GM23248 (cell line): ENCODE measurements around the gene ANP32D. TPM values are rescaled to one million over a fixed set of nuclear protein-coding genes. Genes with fewer than 3 reads are reported as not detected.
"Not testable (repeated sequence)": the region's sequence is repeated elsewhere in the genome, so short reads cannot be mapped to it uniquely, and the experiment has no call there.

Source experiments
- DNase-seq: peaks from one replicate; pipeline ENCODE4 v3.0.0-alpha.2; 2015
- H2AFZ ChIP-seq: fragments of 200-600 bp; sonication (generic); 2 replicates; pipeline ENCODE4 v1.6.1; 2016; ENCODE audit warnings: antibody characterized with exemption
- H3F3A ChIP-seq: fragments of 200-600 bp; sonication (generic); 2 replicates; pipeline ENCODE4 v1.6.1; 2016; ENCODE audit warnings: mild to moderate bottlenecking, antibody characterized with exemption, mixed run types; ENCODE audit not compliant: insufficient read depth
- H3K27ac ChIP-seq: fragments of 200-600 bp; sonication (generic); 2 replicates; pipeline ENCODE4 v1.5.1; 2016; ENCODE audit warnings: mild to moderate bottlenecking
- H3K27me3 ChIP-seq: fragments of 200-600 bp; sonication (generic); replicated peaks from 2 replicates; pipeline ENCODE4 v1.6.1; 2016; ENCODE audit warnings: mild to moderate bottlenecking; ENCODE audit not compliant: insufficient read depth
- H3K36me3 ChIP-seq: fragments of 200-600 bp; sonication (generic); 2 replicates; pipeline ENCODE4 v1.6.1; 2016; ENCODE audit warnings: low read depth, mild to moderate bottlenecking
- H3K4me1 ChIP-seq: fragments of 200-600 bp; sonication (generic); 2 replicates; pipeline ENCODE4 v1.6.1; 2016; ENCODE audit warnings: mild to moderate bottlenecking; ENCODE audit not compliant: insufficient read depth
- H3K4me2 ChIP-seq: fragments of 200-600 bp; sonication (generic); one replicate; pipeline ENCODE4 v1.6.1; 2016; ENCODE audit warnings: mild to moderate bottlenecking; ENCODE audit not compliant: unreplicated experiment
- H3K4me3 ChIP-seq: fragments of 200-600 bp; sonication (generic); 2 replicates; pipeline ENCODE4 v1.5.1; 2016; ENCODE audit warnings: mild to moderate bottlenecking
- H3K79me2 ChIP-seq: fragments of 200-600 bp; sonication (generic); 2 replicates; pipeline ENCODE4 v1.6.1; 2016; ENCODE audit warnings: mild to moderate bottlenecking; ENCODE audit not compliant: insufficient read depth
- H3K9ac ChIP-seq: fragments of 200-600 bp; sonication (generic); 2 replicates; pipeline ENCODE4 v1.6.1; 2016; ENCODE audit warnings: mild to moderate bottlenecking
- H3K9me2 ChIP-seq: fragments of 200-600 bp; sonication (generic); 2 replicates; pipeline ENCODE4 v1.6.1; 2016; ENCODE audit warnings: mixed run types, mild to moderate bottlenecking, moderate library complexity; ENCODE audit not compliant: insufficient read depth
- H3K9me3 ChIP-seq: fragments of 200-600 bp; sonication (generic); one replicate; pipeline ENCODE4 v1.6.1; 2017; ENCODE audit warnings: low read depth
- H4K20me1 ChIP-seq: fragments of 200-600 bp; sonication (generic); 2 replicates; pipeline ENCODE4 v1.6.0; 2016; ENCODE audit not compliant: insufficient read depth
- EZH2 ChIP-seq: fragments of 200-600 bp; sonication (generic); IDR thresholded peaks from 2 replicates; pipeline ENCODE4 v1.6.1; 2018; ENCODE audit warnings: antibody characterized with exemption, mild to moderate bottlenecking; ENCODE audit not compliant: insufficient read depth, poor library complexity, severe bottlenecking
- EZH2phosphoT487 ChIP-seq: fragments of 200-600 bp; sonication (generic); IDR thresholded peaks from 2 replicates; pipeline ENCODE4 v1.6.1; 2018; ENCODE audit warnings: antibody characterized with exemption, moderate library complexity, mild to moderate bottlenecking, low read depth; ENCODE audit not compliant: insufficient read depth
- WGBS, 2 experiments: methylation state at CpG; one replicate each; pipeline ENCODE4 v1.1.6; 2015 to 2017; ENCODE audit warnings: low lambda C conversion rate in 2 of 2, low coverage in 1 of 2; ENCODE audit errors: missing lambda C conversion rate in 2 of 2; 5-methylcytosine and 5-hydroxymethylcytosine counted together
- in situ Hi-C: fragments of 300-500 bp; cut with MboI; formaldehyde crosslinking; loops from 2 replicates; pipeline ENCODE4 v1.15.0; 2020
- polyA plus RNA-seq: library from polyadenylated mRNA; unstranded; fragments of >200 nt; fragmentation: Nextera tagmentation; extraction: Ambion mirVana; gene quantifications from 2 replicates; pipeline ENCODE4 v1.2.1, GENCODE V29; 2016
- total RNA-seq: library from RNA; depleted of rRNA; stranded (reverse); fragments of >200 nt; shearing (Covaris generic); gene quantifications from 2 replicates; pipeline ENCODE4 v1.2.3, GENCODE V29; 2014; rRNA removed

Gene ANP32D
- total RNA-seq (not detected in 2 replicates), polyA plus RNA-seq (not detected in 2 replicates)

DNA sequence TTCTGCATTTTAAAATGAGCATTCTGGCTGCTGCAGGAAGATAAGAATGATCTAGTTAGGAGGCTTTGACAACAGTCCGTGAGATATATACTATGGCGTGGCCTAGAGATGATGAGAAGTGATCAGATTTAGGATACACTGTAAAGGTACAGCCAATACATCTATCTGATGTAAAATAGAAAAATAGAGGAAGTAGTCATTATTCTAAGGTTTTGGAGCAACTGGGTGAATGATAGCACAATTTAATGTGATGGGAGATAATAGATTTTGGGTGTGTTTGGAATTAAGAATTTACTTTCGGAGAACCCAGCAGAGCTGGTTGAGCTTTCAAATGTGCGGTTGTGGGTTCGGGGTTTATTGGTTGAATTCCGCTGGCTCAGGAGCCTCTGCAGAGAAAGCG, at the start of gene ANP32D:
TSS of gene ANP32D (plus strand) at position 301 of the 400 bp plus-strand sequence. CDS start 106 bp downstream, outside the sequence.
- Histone ChIP-seq H3K36me3 (no peaks in the 10 kb centered on the region), H3F3A (no peaks in the 10 kb centered on the region), H3K9ac (no peak within 1 kb of the TSS), H3K4me1 (no peaks in the 10 kb centered on the region), H3K9me2 (no peaks in the 10 kb centered on the region), H3K27me3 (no peaks in the 10 kb centered on the region), H3K79me2 (no peaks in the 10 kb centered on the region), H3K4me2 (no peak within 1 kb of the TSS), H3K4me3 (no peak within 1 kb of the TSS), H2AFZ (no peak within 1 kb of the TSS), H4K20me1 (no peaks in the 10 kb centered on the region), H3K9me3 (no peaks in the 10 kb centered on the region), H3K27ac (no peak within 1 kb of the TSS)
- 43 to 48% methylated on average over 7 of the region's 7 CpGs for WGBS, 2 experiments
- TF ChIP-seq EZH2 (no peak), EZH2phosphoT487 (no peak)
- DNase-seq = no peak
- in situ Hi-C loops = no loop called here

DNA sequence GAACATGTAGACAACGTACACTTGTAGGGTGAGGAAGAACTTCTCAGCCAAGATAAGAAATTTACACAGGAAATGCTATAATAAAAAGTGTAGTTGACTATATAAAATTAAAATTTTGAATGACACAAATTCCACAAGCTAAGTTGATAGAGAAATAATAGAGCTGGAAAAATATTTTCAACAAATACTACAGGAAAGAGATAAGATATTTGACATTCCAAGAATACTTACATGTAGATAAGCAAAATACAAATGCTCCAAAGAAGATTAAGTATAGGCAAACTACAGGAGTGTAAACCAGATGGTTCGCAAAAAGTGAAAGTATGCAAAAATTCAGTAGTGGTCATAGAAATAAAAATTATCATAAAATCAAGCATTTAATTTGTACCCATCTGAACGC, 49.2 kb upstream of the ANP32D start:
- no peak overlapping the region for H3K4me2 ChIP-seq
- WGBS, 2 experiments = 42 to 55% methylated on average over 3 of the region's 3 CpGs
- no peak for DNase-seq

DNA sequence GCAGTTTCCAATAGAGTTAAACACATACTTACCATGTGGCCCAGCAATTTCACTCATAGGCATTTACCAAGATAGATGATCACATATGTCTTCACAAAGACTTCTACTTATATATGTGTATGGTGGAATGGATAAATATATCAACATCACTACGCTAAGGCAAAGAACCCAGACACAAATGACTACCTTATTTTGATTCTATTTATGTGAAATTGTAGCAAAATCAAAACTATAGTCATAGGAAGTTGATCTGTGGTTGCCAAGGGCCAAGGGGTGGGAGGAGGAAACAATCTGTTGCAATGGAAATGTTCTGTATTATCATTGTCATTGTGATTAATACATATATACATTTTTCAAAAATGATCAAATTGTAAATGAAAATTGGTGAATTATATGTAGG, 47.7 kb upstream of the ANP32D start:
- in situ Hi-C loops = no loop called here
- no peak for TF ChIP-seq EZH2
- no peak for TF ChIP-seq EZH2phosphoT487
- no peaks in the 10 kb centered on the region for H3K27me3 ChIP-seq
- no peaks in the 10 kb centered on the region for H3K36me3 ChIP-seq
- DNase-seq = no peak
- H3K4me2 ChIP-seq = no peak overlapping the region
- no peak overlapping the region for H2AFZ ChIP-seq
- no peak overlapping the region for H3K4me3 ChIP-seq
- peaks cover 6% of the 10 kb centered on the region; the same call in 1 of the 2 replicates for H3K9me2 ChIP-seq
- H3K27ac ChIP-seq = no peak overlapping the region
- H4K20me1 ChIP-seq = 0 out of 2 replicates have a peak, but pooled peaks cover 4% of the 10 kb centered on the region
- no peaks in the 10 kb centered on the region for H3F3A ChIP-seq
- H3K4me1 ChIP-seq = no peaks in the 10 kb centered on the region
- no peaks in the 10 kb centered on the region for H3K9me3 ChIP-seq
- 33 to 40% methylated on average over 1 of the region's 1 CpG for WGBS, 2 experiments
- H3K79me2 ChIP-seq = no peaks in the 10 kb centered on the region
- no peak overlapping the region for H3K9ac ChIP-seq

More for the DNA sequence above, 49.2 kb upstream of the ANP32D start:
- Histone ChIP-seq H3K9me3 (no peaks in the 10 kb centered on the region), H3K27ac (no peak overlapping the region), H3K4me1 (no peaks in the 10 kb centered on the region), H3K27me3 (no peaks in the 10 kb centered on the region), H3K9ac (no peak overlapping the region), H3F3A (no peaks in the 10 kb centered on the region), H4K20me1 (0 out of 2 replicates have a peak, but pooled peaks cover 4% of the 10 kb centered on the region), H3K79me2 (no peaks in the 10 kb centered on the region), H2AFZ (no peak overlapping the region), H3K36me3 (no peaks in the 10 kb centered on the region), H3K9me2 (peaks cover 6% of the 10 kb centered on the region; the same call in 1 of the 2 replicates), H3K4me3 (no peak overlapping the region)
- TF ChIP-seq EZH2 (no peak), EZH2phosphoT487 (no peak)
- in situ Hi-C loops = no loop called here

DNA sequence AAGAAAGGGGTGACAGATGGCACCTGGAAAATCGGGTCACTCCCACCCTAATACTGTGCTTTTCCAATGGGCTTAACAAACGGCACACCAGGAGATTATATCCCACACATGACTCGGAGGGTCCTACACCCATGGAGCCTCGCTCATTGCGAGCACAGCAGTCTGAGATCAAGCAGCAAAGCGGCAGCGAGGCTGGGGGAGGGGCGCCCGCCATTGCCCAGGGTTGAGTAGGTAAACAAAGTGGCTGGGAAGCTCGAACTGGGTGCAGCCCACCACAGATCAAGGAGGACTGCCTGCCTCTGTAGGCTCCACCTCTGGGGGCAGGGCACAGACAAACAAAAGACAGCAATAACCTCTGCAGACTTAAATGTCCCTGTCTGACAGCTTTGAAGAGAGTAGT, 38.3 kb upstream of the ANP32D start:
- H4K20me1 ChIP-seq, H2AFZ ChIP-seq, H3K27ac ChIP-seq, H3K4me2 ChIP-seq, H3F3A ChIP-seq, H3K4me3 ChIP-seq, H3K9me3 ChIP-seq, H3K9ac ChIP-seq, DNase-seq, in situ Hi-C loops, H3K36me3 ChIP-seq, H3K9me2 ChIP-seq, H3K79me2 ChIP-seq, H3K27me3 ChIP-seq, H3K4me1 ChIP-seq: not testable (repeated sequence)
- 53 to 56% methylated on average over 10 of the region's 10 CpGs for WGBS, 2 experiments

DNA sequence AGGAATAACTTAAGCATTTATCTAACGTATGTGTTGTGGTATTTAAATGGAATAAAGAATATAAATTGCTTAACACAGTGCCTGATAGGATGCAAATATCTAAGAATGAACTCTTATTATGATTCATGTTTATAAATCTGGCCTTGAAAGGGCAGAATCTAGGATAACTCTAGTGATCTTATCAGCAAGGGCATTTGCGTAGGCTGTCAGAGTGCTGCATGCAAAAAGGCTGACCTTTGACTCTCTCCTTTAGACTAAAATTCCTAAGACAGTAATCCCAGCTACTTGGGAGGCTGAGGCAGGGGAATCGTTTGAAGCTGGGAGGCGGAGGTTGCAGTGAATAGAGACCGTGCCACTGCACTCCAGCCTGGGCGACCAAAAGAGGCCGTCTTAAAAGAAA, 31.3 kb upstream of the ANP32D start:
- Histone ChIP-seq H3K79me2 (no peaks in the 10 kb centered on the region), H3K27ac (no peak overlapping the region), H3K9ac (no peak overlapping the region), H3K9me3 (no peaks in the 10 kb centered on the region), H3K4me1 (no peaks in the 10 kb centered on the region), H3K4me2 (no peak overlapping the region), H2AFZ (no peak overlapping the region), H3K9me2 (no peaks in the 10 kb centered on the region), H3K4me3 (no peak overlapping the region), H3F3A (no peaks in the 10 kb centered on the region), H4K20me1 (no peaks in the 10 kb centered on the region), H3K27me3 (no peaks in the 10 kb centered on the region; the same call in 1 of the 2 replicates), H3K36me3 (no peaks in the 10 kb centered on the region)
- no peak for TF ChIP-seq EZH2
- TF ChIP-seq EZH2phosphoT487 = no peak
- no peak for DNase-seq
- 52 to 56% methylated on average over 7 of the region's 7 CpGs for WGBS, 2 experiments
- in situ Hi-C loops = no loop called here
